ENCODE data around the gene CEP70.
"Not testable (repeated sequence)": the region's sequence is repeated elsewhere in the genome, so short reads cannot be mapped to it uniquely, and the experiment has no call there.

CEP70 gene

GRCh38 chr3:138468451-138468850 lies 125.6 kb downstream of the CEP70 start:
- DNase-seq, result no peak

- no peak for DNase-seq
These were observed 126.1 kb downstream of the CEP70 start for GRCh38 chr3:138467931-138468330.

- DNase-seq, result no peak
These were observed 128.1 kb downstream of the CEP70 start for GRCh38 chr3:138465925-138466324.

- no peak for DNase-seq
These were observed 128.6 kb downstream of the CEP70 start for GRCh38 chr3:138465451-138465850.

- no peak for DNase-seq
These were observed 129.6 kb downstream of the CEP70 start for GRCh38 chr3:138464491-138464860.

GRCh38 chr3:138463724-138464490 lies 130.2 kb downstream of the CEP70 start:
- DNase-seq, result no peak

- DNase-seq, result no peak
These were observed 132.2 kb downstream of the CEP70 start for GRCh38 chr3:138461896-138462295.

- DNase-seq, result no peak
These were observed 132.8 kb downstream of the CEP70 start for GRCh38 chr3:138461246-138461645.

- DNase-seq, result no peak
These were observed 133.4 kb downstream of the CEP70 start for GRCh38 chr3:138460536-138461205.

- no peak for DNase-seq
These were observed 134.2 kb downstream of the CEP70 start for GRCh38 chr3:138459619-138460535.

GRCh38 chr3:138458774-138459499 lies 135.1 kb downstream of the CEP70 start:
- no peak for DNase-seq

- DNase-seq, result no peak
These were observed 136.0 kb downstream of the CEP70 start for GRCh38 chr3:138457863-138458735.

- no peak for DNase-seq
These were observed 136.8 kb downstream of the CEP70 start for GRCh38 chr3:138456961-138457862.

- DNase-seq, result no peak
These were observed 138.0 kb downstream of the CEP70 start for GRCh38 chr3:138455801-138456716.

GRCh38 chr3:138453940-138454339 lies 140.1 kb downstream of the CEP70 start:
- not testable (repeated sequence) for DNase-seq

- DNase-seq, result no peak
These were observed 141.6 kb downstream of the CEP70 start for GRCh38 chr3:138452436-138452835.

GRCh38 chr3:138451595-138452162 lies 142.4 kb downstream of the CEP70 start:
- DNase-seq, result no peak

- DNase-seq, result no peak
These were observed 143.2 kb downstream of the CEP70 start for GRCh38 chr3:138450704-138451424.
